ENCODE measurements around the gene PDF.

The PDF gene

GRCh38 chr16:69277413-69277812, 53.0 kb downstream of the PDF start:
- no peak for DNase-seq (ENCODE audit: low spot score)

Data from AG20443 (cell line).